K562 (cell line): ENCODE measurements around the gene FAM114A1. TPM values are rescaled to one million over a fixed set of nuclear protein-coding genes. Genes with fewer than 3 reads are reported as not detected.

Experiments used
- ATAC-seq: fragments of 200-7000 bp; cut with Tn5 transposase; 3 replicates; pipeline ENCODE4 v1.9.1; 2020; ENCODE audit warnings: moderate library complexity
- BruUV-seq: library from RNA; stranded (reverse); fragments of 400-500 nt; replicated peaks from 2 replicates; lab custom pipeline; 2021; lab: Mats Ljungman, UMichigan
- CTCF ChIA-PET: fragments of 300-600 bp; formaldehyde crosslinking; extraction: SDS; loops from one replicate; lab custom pipeline; 2021; ENCODE audit warnings: low intra/inter-chr PET ratio; lab: Yijun Ruan, JAX
- POLR2A ChIA-PET: fragments of 300-600, 350-650 bp; sonication (Branson Sonifier 250); formaldehyde crosslinking; extraction: SDS; loops from one replicate; lab custom pipeline; 2021; ENCODE audit warnings: antibody characterized with exemption, inconsistent platforms; lab: Yijun Ruan, JAX
- DNase-seq, 4 experiments: peaks; one replicate each; pipeline versions ENCODE4 v3.0.0 to v3.0.0-alpha.2; 2011 to 2018; ENCODE audit warnings: low spot score in 3 of 4, mixed read lengths in 3 of 4; ENCODE audit errors: extremely low read depth in 1 of 4
- FAIRE-seq: peaks from 2 replicates; lab custom pipeline; 2011; peaks lifted over from hg19 to GRCh38; lab: Jason Lieb, UNC
- H2AFZ ChIP-seq: 2 replicates; pipeline ENCODE4 v1.6.0; 2011; ENCODE audit warnings: low read depth, low read length, control low read depth, inconsistent platforms
- H3K27ac ChIP-seq: fragments of 200-600 bp; 3 replicates; pipeline ENCODE4 v1.8.0; 2011; ENCODE audit warnings: low read depth, mild to moderate bottlenecking, control low read depth, inconsistent platforms, low read length, moderate library complexity, mixed read lengths; ENCODE audit errors: extremely low read depth
- H3K27me3 ChIP-seq, 2 experiments: fragments of 300-600 bp in 1 of 2; 2 replicates in 1 of 2; 3 replicates in 1 of 2; pipeline versions ENCODE4 v1.6.0 to v1.8.0; 2011; ENCODE audit warnings: inconsistent platforms in 2 of 2, low read length in 2 of 2, mild to moderate bottlenecking in 1 of 2, mixed read lengths in 1 of 2, moderate library complexity in 1 of 2; ENCODE audit not compliant: control insufficient read depth in 2 of 2, insufficient read depth in 2 of 2
- H3K36me3 ChIP-seq: fragments of 300-600 bp; 3 replicates; pipeline ENCODE4 v1.8.0; 2011; ENCODE audit warnings: mild to moderate bottlenecking, low read length, inconsistent platforms; ENCODE audit not compliant: control insufficient read depth, insufficient read depth
- H3K4me1 ChIP-seq, 2 experiments: fragments of 200-600 bp in 1 of 2; replicated peaks in 1 of 2; 2 replicates in 1 of 2; 3 replicates in 1 of 2; pipeline versions ENCODE4 v1.5.1 to v1.8.0; 2011; ENCODE audit warnings: inconsistent platforms in 2 of 2, low read length in 2 of 2, mild to moderate bottlenecking in 1 of 2, mixed read lengths in 1 of 2, moderate library complexity in 1 of 2; ENCODE audit not compliant: control insufficient read depth in 2 of 2, insufficient read depth in 2 of 2
- H3K4me2 ChIP-seq: 2 replicates; pipeline ENCODE4 v1.6.1; 2011; ENCODE audit warnings: low read length, control low read depth, inconsistent platforms, mixed read lengths; ENCODE audit not compliant: insufficient read depth
- H3K4me3 ChIP-seq: fragments of 200-600 bp; sonication (generic), shearing (Covaris generic); 2 replicates; pipeline ENCODE4 v1.5.1; 2016; ENCODE audit warnings: control low read depth, inconsistent platforms
- H3K79me2 ChIP-seq: fragments of 200-600 bp; 3 replicates; pipeline ENCODE4 v1.8.0; 2011; ENCODE audit warnings: low read length, inconsistent platforms; ENCODE audit not compliant: control insufficient read depth, insufficient read depth
- H3K9ac ChIP-seq, 2 experiments: 2 replicates each; pipeline versions ENCODE4 v1.6.0 to v1.6.1; 2011; ENCODE audit warnings: low read depth in 2 of 2, low read length in 2 of 2, control low read depth in 1 of 2, inconsistent platforms in 1 of 2, mild to moderate bottlenecking in 1 of 2, mixed read lengths in 1 of 2; ENCODE audit not compliant: insufficient read depth in 1 of 2
- H3K9me1 ChIP-seq: one replicate; pipeline ENCODE4 v1.6.0; 2011; ENCODE audit warnings: inconsistent platforms, mild to moderate bottlenecking, low read length, moderate library complexity; ENCODE audit not compliant: control insufficient read depth, insufficient read depth
- H3K9me3 ChIP-seq: replicated peaks from 2 replicates; pipeline ENCODE4 v1.5.1; 2011; ENCODE audit warnings: low read depth, low read length, inconsistent platforms; ENCODE audit not compliant: control insufficient read depth, insufficient read depth
- H4K20me1 ChIP-seq: replicated peaks from 2 replicates; pipeline ENCODE4 v1.6.1; 2011; ENCODE audit warnings: low read length, inconsistent platforms, mixed read lengths; ENCODE audit not compliant: control insufficient read depth, insufficient read depth
- CBX8 ChIP-seq: fragments of 200-600 bp; sonication (generic); IDR thresholded peaks from 2 replicates; pipeline ENCODE4 v1.6.1; 2012; ENCODE audit warnings: borderline replicate concordance, mixed run types, low read depth, mild to moderate bottlenecking, moderate library complexity, mixed read lengths, low read length, control low read depth, inconsistent platforms; ENCODE audit not compliant: poor library complexity, severe bottlenecking; ENCODE audit errors: extremely low read depth
- CEBPB ChIP-seq: fragments of 450-650 bp; IDR thresholded peaks from 2 replicates; pipeline ENCODE4 v1.6.1; 2016; ENCODE audit warnings: missing genetic modification characterization, missing compliant biosample characterization
- CEBPG ChIP-seq, 3 experiments: fragments of 200-800 bp in 1 of 3; sonication (Bioruptor generic) in 1 of 3; sonication (generic) in 1 of 3; formaldehyde crosslinking in 1 of 3; IDR thresholded peaks in 2 of 3; conservative IDR thresholded peaks in 1 of 3; 2 replicates each; pipeline versions ENCODE4 v1.6.1 to v1.8.0; 2016 to 2022; ENCODE audit warnings: missing compliant biosample characterization in 2 of 3, missing genetic modification characterization in 2 of 3, mild to moderate bottlenecking in 1 of 3, missing genetic modification reagents in 1 of 3
- ELF4 ChIP-seq: fragments of 450-650 bp; formaldehyde crosslinking; IDR thresholded peaks from 2 replicates; pipeline ENCODE4 v1.4.0; 2022; ENCODE audit warnings: missing genetic modification characterization
- FOXK1 ChIP-seq: sonication (generic); formaldehyde crosslinking; IDR thresholded peaks from 2 replicates; pipeline ENCODE4 v1.8.0; 2022; ENCODE audit warnings: missing genetic modification reagents, mild to moderate bottlenecking, borderline replicate concordance
- HEY1 ChIP-seq: fragments of 250-450 bp; sonication (Bioruptor Pico); IDR thresholded peaks from 2 replicates; pipeline ENCODE4 v1.5.0; 2020; ENCODE audit warnings: mild to moderate bottlenecking, moderate library complexity, borderline replicate concordance
- ZBED1 ChIP-seq: IDR thresholded peaks from 2 replicates; pipeline ENCODE4 v1.6.1; 2014
- WGBS: fragments of 100-300 bp; shearing (Covaris generic); methylation state at CpG from one replicate; pipeline ENCODE4 v1.1.6; 2016; ENCODE audit warnings: low coverage, mixed read lengths; ENCODE audit not compliant: insufficient coverage; ENCODE audit errors: missing lambda C conversion rate; 5-methylcytosine and 5-hydroxymethylcytosine counted together
- in situ Hi-C: fragments of 300-500 bp; cut with MboI; formaldehyde crosslinking; loops from 4 replicates; pipeline ENCODE4 v1.15.0; 2018; ENCODE audit warnings: inconsistent platforms, mixed read lengths
- intact Hi-C: fragments of 100-400 bp; cut with micrococcal nuclease; formaldehyde crosslinking; loops from 2 replicates; pipeline ENCODE4 v1.14.2; 2022
- polyA plus RNA-seq, 8 experiments: library from polyadenylated mRNA; depleted of rRNA in 4 of 8; stranded (reverse) in 5 of 8; unstranded in 3 of 8; fragments of >200 nt; fragmentation: Nextera tagmentation in 2 of 8; fragmentation: Illumina TruSeq in 1 of 8; extraction: Ambion mirVana in 2 of 8; extraction: Trizol in 1 of 8; gene quantifications; 2 replicates each; pipeline versions ENCODE4 v1.2.1 to v1.2.3, GENCODE V29; 2011 to 2014; ENCODE audit warnings: inconsistent platforms in 1 of 8, missing spikeins in 1 of 8
- total RNA-seq, 7 experiments: library from RNA; depleted of rRNA in 6 of 7; stranded (reverse); fragments of >200 nt in 6 of 7; fragmentation: Illumina TruSeq in 2 of 7; extraction: Trizol in 2 of 7; gene quantifications; 2 replicates each; pipeline versions ENCODE4 v1.2.1 to v1.2.3, GENCODE V29; 2011 to 2021; ENCODE audit warnings: low replicate concordance in 1 of 7
- TF ChIP-seq, protein P1 (sequence below), 3 experiments: fragments of 200-800 bp in 1 of 3; sonication (Bioruptor generic) in 1 of 3; sonication (generic) in 1 of 3; formaldehyde crosslinking in 1 of 3; IDR thresholded peaks; 2 replicates each; pipeline versions ENCODE4 v1.6.1 to v1.8.0; 2016 to 2022; ENCODE audit warnings: mild to moderate bottlenecking in 2 of 3, missing compliant biosample characterization in 2 of 3, missing genetic modification characterization in 2 of 3, missing genetic modification reagents in 1 of 3
- TF ChIP-seq, protein P2 (sequence below): sonication (generic); formaldehyde crosslinking; IDR thresholded peaks from 2 replicates; pipeline ENCODE4 v1.8.1; 2023; ENCODE audit warnings: mild to moderate bottlenecking, missing genetic modification reagents

Gene FAM114A1
- total and polyA plus RNA-seq, 9 of the 15 experiments (the other 6 are each of a cell fraction or from before 2014, with no cell fraction given): 1.8 to 12.0 (median 4.3) TPM

DNA sequence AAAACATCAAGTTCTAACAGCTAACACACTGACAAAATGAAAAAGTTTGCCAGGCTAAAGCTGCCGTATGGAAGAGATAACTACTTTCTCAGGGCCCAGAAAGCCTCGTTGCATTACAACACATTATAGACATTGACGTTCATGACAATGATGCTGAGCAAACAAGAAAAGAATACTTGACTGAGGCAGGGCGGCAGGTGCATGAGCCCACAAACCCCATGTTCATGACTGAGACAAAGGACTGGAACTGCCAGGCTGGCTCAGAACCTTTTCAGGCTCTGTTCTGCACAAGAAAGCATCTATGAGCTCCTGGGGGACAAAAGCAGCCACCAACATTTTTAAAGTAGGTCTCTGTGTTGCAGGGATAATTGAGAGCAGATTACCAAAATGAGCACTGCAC, 24.6 kb upstream of the FAM114A1 start (continued):
- TF ChIP-seq ELF4 (CRISPR knock-in tag) (no peak), ZBED1 (no peak), CBX8 (no peak)
- TF ChIP-seq, protein P1, sequence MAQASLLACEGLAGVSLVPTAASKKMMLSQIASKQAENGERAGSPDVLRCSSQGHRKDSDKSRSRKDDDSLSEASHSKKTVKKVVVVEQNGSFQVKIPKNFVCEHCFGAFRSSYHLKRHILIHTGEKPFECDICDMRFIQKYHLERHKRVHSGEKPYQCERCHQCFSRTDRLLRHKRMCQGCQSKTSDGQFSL (CRISPR knock-in tag; IDR thresholded peaks at IDR 0.05): no peak
- TF ChIP-seq, protein P1 (tag; IDR thresholded peaks at IDR 0.05): no peak
- TF ChIP-seq, all 486 proteins: peak for 0

DNA sequence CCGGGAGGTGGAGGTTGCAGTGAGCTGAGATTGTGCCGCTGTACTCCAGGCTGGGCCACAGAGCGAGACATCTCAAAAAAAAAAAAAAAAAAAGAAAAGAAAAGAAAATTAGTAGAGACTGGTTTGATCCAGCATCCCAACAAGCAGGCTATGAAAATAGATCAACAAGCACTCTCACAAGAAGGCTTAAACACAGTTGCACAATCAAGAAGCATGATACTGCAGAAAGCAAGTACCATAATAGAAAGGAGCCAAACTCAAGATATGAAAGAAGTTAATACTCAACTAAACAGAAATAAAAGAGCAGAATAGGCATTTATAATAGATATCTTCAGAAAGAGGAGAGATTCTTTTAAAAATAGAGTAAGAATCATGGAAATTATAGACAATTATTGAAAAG, 21.6 kb upstream of the FAM114A1 start:
- Histone ChIP-seq H2AFZ (no peak overlapping the region), H3K27ac (no peak overlapping the region), H3K4me2 (no peak overlapping the region), H3K36me3 (no peaks in the 10 kb centered on the region), H3K4me3 (no peak overlapping the region), H3K27me3 (peaks cover 2 to 11% of the 10 kb centered on the region in 2 experiments; a peak in 4 of 5 replicates), H3K79me2 (no peaks in the 10 kb centered on the region), H3K9me1 (no peaks in the 10 kb centered on the region), H3K9me3 (no peaks in the 10 kb centered on the region)
- no peak for ATAC-seq
- ChIA-PET CTCF (no interaction called here), POLR2A (no interaction called here)
- DNase-seq: no peak
- no TSS peak for BruUV-seq
- intact Hi-C loops (no loop called here), in situ Hi-C loops (no loop called here)
- 14% methylated on average over 3 of the region's 3 CpGs for WGBS
- TF ChIP-seq FOXK1 (no peak), CEBPB (tag) (peak; percentile 71), HEY1 (CRISPR knock-in tag) (no peak), CEBPG (CRISPR knock-in tag; IDR thresholded peaks at IDR 0.05) (no peak), CEBPG (tag; conservative IDR thresholded peaks at IDR 0.05 in 1 of 2, IDR thresholded peaks at IDR 0.05 in 1 of 2) (peak; percentile 15 to 44; a peak in 1 of 4 replicates)
- TF ChIP-seq, protein P2, sequence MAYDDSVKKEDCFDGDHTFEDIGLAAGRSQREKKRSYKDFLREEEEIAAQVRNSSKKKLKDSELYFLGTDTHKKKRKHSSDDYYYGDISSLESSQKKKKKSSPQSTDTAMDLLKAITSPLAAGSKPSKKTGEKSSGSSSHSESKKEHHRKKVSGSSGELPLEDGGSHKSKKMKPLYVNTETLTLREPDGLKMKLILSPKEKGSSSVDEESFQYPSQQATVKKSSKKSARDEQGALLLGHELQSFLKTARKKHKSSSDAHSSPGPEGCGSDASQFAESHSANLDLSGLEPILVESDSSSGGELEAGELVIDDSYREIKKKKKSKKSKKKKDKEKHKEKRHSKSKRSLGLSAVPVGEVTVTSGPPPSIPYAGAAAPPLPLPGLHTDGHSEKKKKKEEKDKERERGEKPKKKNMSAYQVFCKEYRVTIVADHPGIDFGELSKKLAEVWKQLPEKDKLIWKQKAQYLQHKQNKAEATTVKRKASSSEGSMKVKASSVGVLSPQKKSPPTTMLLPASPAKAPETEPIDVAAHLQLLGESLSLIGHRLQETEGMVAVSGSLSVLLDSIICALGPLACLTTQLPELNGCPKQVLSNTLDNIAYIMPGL (CRISPR knock-in tag): no peak
- TF ChIP-seq, all 486 proteins: peak for 2
- H3K4me1 ChIP-seq: no peaks in the 10 kb centered on the region; a peak in 1 of 5 replicates
- FAIRE-seq: no peak
- no peak overlapping the region for H3K9ac ChIP-seq
- no peaks in the 10 kb centered on the region for H4K20me1 ChIP-seq
